IPS-18a (cell line): Measurements from ENCODE around the gene MAP7.
"Not testable (repeated sequence)": the region's sequence is repeated elsewhere in the genome, so short reads cannot be mapped to it uniquely, and the experiment has no call there.

Source experiments
- H3K27ac ChIP-seq: one replicate; pipeline ENCODE4 v1.5.1; 2013; ENCODE audit warnings: low read length
- H3K27me3 ChIP-seq: one replicate; pipeline ENCODE4 v1.6.1; 2013; ENCODE audit warnings: mild to moderate bottlenecking, low read length; ENCODE audit not compliant: control insufficient read depth, insufficient read depth
- H3K36me3 ChIP-seq: one replicate; pipeline ENCODE4 v1.6.1; 2013; ENCODE audit warnings: low read depth, low read length; ENCODE audit not compliant: control insufficient read depth
- H3K4me1 ChIP-seq: one replicate; pipeline ENCODE4 v1.6.1; 2013; ENCODE audit warnings: low read depth, low read length; ENCODE audit not compliant: control insufficient read depth
- H3K4me3 ChIP-seq: one replicate; pipeline ENCODE4 v1.5.1; 2013; ENCODE audit warnings: low read length
- H3K9ac ChIP-seq: one replicate; pipeline ENCODE4 v1.6.1; 2013; ENCODE audit warnings: mild to moderate bottlenecking, low read length, moderate library complexity
- H3K9me3 ChIP-seq: one replicate; pipeline ENCODE4 v1.6.1; 2013; ENCODE audit warnings: low read depth, low read length; ENCODE audit not compliant: control insufficient read depth

Gene MAP7

DNA sequence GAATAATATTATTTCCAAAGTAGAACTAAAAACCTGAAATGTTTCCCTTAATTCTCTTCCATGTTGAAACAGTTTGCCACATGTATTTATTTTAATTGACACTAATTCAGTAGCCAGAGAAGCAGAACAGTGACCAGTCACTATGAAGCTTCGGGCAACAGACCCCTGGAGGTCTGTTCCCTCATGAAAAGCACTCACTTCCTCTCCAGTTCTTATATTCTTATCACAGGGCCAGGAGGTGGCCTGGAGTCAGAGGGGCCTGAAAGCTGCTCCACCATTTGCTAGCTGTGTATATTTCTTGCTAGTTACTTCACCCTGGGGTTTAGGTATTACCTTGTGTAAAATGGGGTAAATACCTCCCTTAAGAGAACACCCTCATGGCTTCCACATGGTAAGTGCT lies 49.1 kb downstream of the MAP7 start:
- no peak overlapping the region for H3K9ac ChIP-seq
- peaks cover 40% of the 10 kb centered on the region for H3K4me1 ChIP-seq
- no peak overlapping the region for H3K27ac ChIP-seq
- H3K27me3 ChIP-seq, result no peaks in the 10 kb centered on the region
- H3K36me3 ChIP-seq, result no peaks in the 10 kb centered on the region
- no peaks in the 10 kb centered on the region for H3K9me3 ChIP-seq
- H3K4me3 ChIP-seq, result no peak overlapping the region

DNA sequence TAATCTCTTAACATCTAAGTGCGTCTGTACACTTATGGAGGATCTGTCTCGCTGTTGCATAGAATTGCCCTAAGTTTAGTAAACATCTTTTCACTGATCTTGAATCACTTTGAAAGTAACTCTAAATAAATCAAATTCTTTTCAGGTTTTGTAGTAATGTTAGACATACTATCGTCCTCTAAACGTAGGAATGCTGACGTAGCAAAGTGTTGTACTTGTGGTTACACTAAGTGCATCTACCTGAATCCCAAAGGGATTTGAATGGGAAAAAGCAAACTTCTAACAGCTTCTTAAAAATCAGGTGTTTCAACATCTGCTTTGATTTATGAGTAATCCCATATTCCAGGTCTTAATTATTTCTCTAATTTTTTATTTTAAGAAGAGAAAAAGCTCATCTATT lies 49.8 kb downstream of the MAP7 start:
- Histone ChIP-seq H3K27ac (no peak overlapping the region), H3K9ac (no peak overlapping the region), H3K27me3 (no peaks in the 10 kb centered on the region), H3K9me3 (no peaks in the 10 kb centered on the region), H3K4me1 (peaks cover 37% of the 10 kb centered on the region), H3K4me3 (no peak overlapping the region), H3K36me3 (no peaks in the 10 kb centered on the region)

DNA sequence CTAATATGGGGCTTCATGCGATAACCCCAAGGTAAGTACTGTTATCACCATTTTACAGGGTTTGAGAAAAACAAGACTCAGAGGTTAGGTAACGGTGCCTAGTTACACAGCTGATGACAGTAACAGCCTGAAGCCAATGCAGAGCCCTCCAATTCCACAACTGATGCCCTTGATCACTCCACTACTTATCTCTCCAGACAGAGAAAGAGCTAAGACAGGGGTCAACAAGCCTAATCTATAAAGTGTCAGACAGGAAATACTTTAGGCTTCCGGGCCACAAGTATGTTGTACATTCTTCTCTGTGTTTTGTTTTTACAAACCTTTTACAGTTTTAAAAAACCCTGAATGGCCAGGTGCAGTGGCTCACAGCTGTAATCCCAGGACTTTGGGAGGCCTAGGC lies 50.9 kb downstream of the MAP7 start:
- Histone ChIP-seq H3K36me3 (no peaks in the 10 kb centered on the region), H3K9me3 (no peaks in the 10 kb centered on the region), H3K9ac (no peak overlapping the region), H3K27ac (no peak overlapping the region), H3K4me3 (no peak overlapping the region), H3K27me3 (no peaks in the 10 kb centered on the region), H3K4me1 (peaks cover 37% of the 10 kb centered on the region)

GRCh38 chr6:136496449-136496848 lies 53.8 kb downstream of the MAP7 start:
- H3K9ac ChIP-seq, H3K27me3 ChIP-seq, H3K27ac ChIP-seq, H3K4me3 ChIP-seq, H3K9me3 ChIP-seq, H3K36me3 ChIP-seq: not testable (repeated sequence)
- peaks cover 13% of the 10 kb centered on the region for H3K4me1 ChIP-seq

DNA sequence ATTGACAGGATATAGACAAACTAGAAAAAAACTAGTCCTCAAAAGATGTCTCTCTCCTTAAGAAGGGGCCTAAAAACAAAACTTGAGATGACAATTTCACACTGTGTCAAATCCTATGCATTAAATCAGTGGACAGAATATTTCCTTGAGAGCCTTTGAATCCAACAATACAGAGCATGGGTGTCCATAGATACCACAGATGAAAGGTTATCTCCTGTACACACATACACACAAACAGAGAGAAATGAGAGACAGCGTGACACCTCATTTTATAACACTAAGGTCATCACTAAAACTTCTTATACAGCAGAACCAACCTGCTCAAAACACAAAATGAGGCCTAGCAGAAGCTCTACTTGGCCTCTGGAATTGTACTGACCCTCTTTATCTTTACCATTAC lies 55.5 kb downstream of the MAP7 start:
- Histone ChIP-seq H3K9me3 (no peaks in the 10 kb centered on the region), H3K4me1 (no peaks in the 10 kb centered on the region), H3K27me3 (no peaks in the 10 kb centered on the region), H3K9ac (no peak overlapping the region), H3K4me3 (no peak overlapping the region), H3K36me3 (no peaks in the 10 kb centered on the region), H3K27ac (no peak overlapping the region)

- Histone ChIP-seq H3K4me1 (no peaks in the 10 kb centered on the region), H3K4me3 (no peak overlapping the region), H3K27ac (no peak overlapping the region), H3K36me3 (no peaks in the 10 kb centered on the region), H3K9me3 (no peaks in the 10 kb centered on the region), H3K9ac (no peak overlapping the region), H3K27me3 (no peaks in the 10 kb centered on the region)
Measured at GRCh38 chr6:136494059-136494458, 56.2 kb downstream of the MAP7 start.

- no peaks in the 10 kb centered on the region for H3K27me3 ChIP-seq
- H3K36me3 ChIP-seq, result no peaks in the 10 kb centered on the region
- H3K9me3 ChIP-seq, result no peaks in the 10 kb centered on the region
- H3K4me1 ChIP-seq, result no peaks in the 10 kb centered on the region
- no peak overlapping the region for H3K9ac ChIP-seq
- no peak overlapping the region for H3K4me3 ChIP-seq
- no peak overlapping the region for H3K27ac ChIP-seq
Measured at GRCh38 chr6:136492409-136492808, 57.8 kb downstream of the MAP7 start.

GRCh38 chr6:136491754-136492153 lies 58.5 kb downstream of the MAP7 start:
- Histone ChIP-seq H3K27ac (no peak overlapping the region), H3K4me3 (no peak overlapping the region), H3K36me3 (no peaks in the 10 kb centered on the region), H3K9me3 (no peaks in the 10 kb centered on the region), H3K9ac (no peak overlapping the region), H3K27me3 (no peaks in the 10 kb centered on the region), H3K4me1 (no peaks in the 10 kb centered on the region)

GRCh38 chr6:136491251-136491650 lies 59.0 kb downstream of the MAP7 start:
- no peaks in the 10 kb centered on the region for H3K4me1 ChIP-seq
- H3K27me3 ChIP-seq, result no peaks in the 10 kb centered on the region
- no peak overlapping the region for H3K4me3 ChIP-seq
- H3K9me3 ChIP-seq, result no peaks in the 10 kb centered on the region
- no peaks in the 10 kb centered on the region for H3K36me3 ChIP-seq
- H3K27ac ChIP-seq, result no peak overlapping the region
- H3K9ac ChIP-seq, result no peak overlapping the region

DNA sequence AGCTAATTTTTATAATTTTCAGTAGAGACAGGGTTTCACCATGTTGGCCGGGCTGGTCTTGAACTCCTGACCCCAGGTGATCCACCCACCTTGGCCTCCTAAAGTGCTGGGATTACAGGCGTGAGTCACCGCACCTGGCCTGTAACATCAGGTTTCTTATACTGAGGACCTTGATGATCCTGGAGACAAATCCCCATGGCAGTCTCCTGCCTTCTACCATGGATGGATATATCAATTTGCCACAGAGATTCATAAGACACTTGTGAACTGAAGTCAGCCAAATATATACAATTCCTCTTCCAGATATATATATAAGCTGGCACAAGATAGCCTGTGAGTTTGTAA lies 60.6 kb downstream of the MAP7 start:
- H3K9me3 ChIP-seq, H3K4me3 ChIP-seq, H3K36me3 ChIP-seq, H3K27ac ChIP-seq, H3K4me1 ChIP-seq, H3K27me3 ChIP-seq, H3K9ac ChIP-seq: not testable (repeated sequence)

GRCh38 chr6:136487759-136488425 lies 62.3 kb downstream of the MAP7 start:
- Histone ChIP-seq H3K9ac (no peak overlapping the region), H3K4me1 (no peaks in the 10 kb centered on the region), H3K36me3 (no peaks in the 10 kb centered on the region), H3K9me3 (no peaks in the 10 kb centered on the region), H3K4me3 (no peak overlapping the region), H3K27me3 (no peaks in the 10 kb centered on the region), H3K27ac (no peak overlapping the region)

DNA sequence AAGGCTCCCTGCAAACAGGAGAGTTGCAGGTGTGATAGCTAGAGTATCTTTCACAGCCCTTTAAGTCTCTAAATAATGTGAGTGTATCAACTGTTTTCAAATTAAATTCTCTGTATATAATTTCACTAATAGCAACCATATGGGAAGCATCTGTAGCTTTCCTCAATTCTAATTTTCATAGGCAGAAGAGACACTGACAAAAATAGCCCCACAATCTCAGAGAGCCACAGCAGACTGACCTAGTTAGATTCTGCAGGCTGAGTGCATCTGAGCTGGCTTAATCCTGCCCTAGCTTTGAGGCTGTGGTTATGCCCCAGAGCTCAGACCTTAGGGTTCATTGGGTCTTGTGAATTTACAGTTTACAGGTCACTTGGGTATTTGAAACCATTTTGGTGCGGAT lies 63.9 kb downstream of the MAP7 start:
- Histone ChIP-seq H3K4me3 (no peak overlapping the region), H3K9ac (no peak overlapping the region), H3K4me1 (no peaks in the 10 kb centered on the region), H3K27ac (no peak overlapping the region), H3K9me3 (no peaks in the 10 kb centered on the region), H3K27me3 (no peaks in the 10 kb centered on the region), H3K36me3 (no peaks in the 10 kb centered on the region)
